Activated T-helper 2 cell treated with anti-CD3 and anti-CD28 coated beads, Interferon-gamma antibody, Interleukin-2, Interleukin-4, amounts not matched to agents 10 μg/mL and 5 μg/mL and 100 μg/mL, durations not matched to agents 14 hours and 24 hours and 36 hours (primary cell): ENCODE measurements around the gene C17orf113. TPM values are rescaled to one million over a fixed set of nuclear protein-coding genes. Genes with fewer than 3 reads are reported as not detected.

Source experiments
- DNase-seq: peaks from one replicate; pipeline ENCODE4 v3.0.0; 2021; ENCODE audit warnings: low spot score
- H3K27ac Mint-ChIP-seq: one replicate; pipeline ENCODE4 v1.8.0; 2021; ENCODE audit warnings: mixed read lengths
- H3K27me3 Mint-ChIP-seq: one replicate; pipeline ENCODE4 v1.8.0; 2021; ENCODE audit warnings: low read depth, mixed read lengths
- H3K36me3 Mint-ChIP-seq: one replicate; pipeline ENCODE4 v1.8.0; 2021; ENCODE audit warnings: low read depth, mixed read lengths
- H3K4me1 Mint-ChIP-seq: one replicate; pipeline ENCODE4 v1.8.0; 2021; ENCODE audit warnings: low read depth, mixed read lengths
- H3K4me3 Mint-ChIP-seq: one replicate; pipeline ENCODE4 v1.8.0; 2021; ENCODE audit warnings: low read depth, mild to moderate bottlenecking, moderate library complexity, mixed read lengths
- H3K9me3 Mint-ChIP-seq: one replicate; pipeline ENCODE4 v1.8.0; 2021; ENCODE audit warnings: mixed read lengths
- intact Hi-C: fragments of 100-400 bp; cut with micrococcal nuclease; formaldehyde crosslinking; loops from one replicate; pipeline ENCODE4 v1.15.1; 2023
- total RNA-seq: library from RNA; stranded (reverse); gene quantifications from 2 replicates; pipeline ENCODE4 v1.2.3, GENCODE V29; 2022

C17orf113 gene
- total RNA-seq, 1 donor from 2014 or later, result 0.21 TPM

DNA sequence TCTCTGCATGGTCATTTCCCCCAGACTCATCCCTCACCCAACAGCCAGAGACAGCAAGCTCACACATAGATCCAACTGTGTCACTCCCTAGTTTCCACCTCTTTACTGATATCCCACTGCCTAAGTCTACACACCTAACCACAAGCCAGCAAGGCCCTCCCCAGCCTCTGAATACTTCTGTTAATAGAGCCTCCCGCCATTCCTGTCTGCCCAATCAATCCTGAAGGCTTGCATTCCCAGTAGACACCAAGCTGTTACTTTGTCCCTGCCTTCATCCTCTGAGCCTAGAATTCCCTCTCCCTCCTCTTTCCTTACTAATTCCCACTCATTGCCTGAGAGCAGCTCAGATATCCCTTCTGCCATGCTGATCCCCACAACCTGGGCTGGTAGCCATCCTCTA is 4.7 kb downstream of the C17orf113 start:
- Mint-ChIP-seq H3K27me3 (peaks cover 22% of the 10 kb centered on the region), H3K9me3 (no peaks in the 10 kb centered on the region), H3K36me3 (no peaks in the 10 kb centered on the region), H3K4me1 (peaks cover under 1% of the 10 kb centered on the region), H3K27ac (no peak overlapping the region), H3K4me3 (no peak overlapping the region)
- DNase-seq, result no peak
- intact Hi-C loops, result no loop called here

DNA sequence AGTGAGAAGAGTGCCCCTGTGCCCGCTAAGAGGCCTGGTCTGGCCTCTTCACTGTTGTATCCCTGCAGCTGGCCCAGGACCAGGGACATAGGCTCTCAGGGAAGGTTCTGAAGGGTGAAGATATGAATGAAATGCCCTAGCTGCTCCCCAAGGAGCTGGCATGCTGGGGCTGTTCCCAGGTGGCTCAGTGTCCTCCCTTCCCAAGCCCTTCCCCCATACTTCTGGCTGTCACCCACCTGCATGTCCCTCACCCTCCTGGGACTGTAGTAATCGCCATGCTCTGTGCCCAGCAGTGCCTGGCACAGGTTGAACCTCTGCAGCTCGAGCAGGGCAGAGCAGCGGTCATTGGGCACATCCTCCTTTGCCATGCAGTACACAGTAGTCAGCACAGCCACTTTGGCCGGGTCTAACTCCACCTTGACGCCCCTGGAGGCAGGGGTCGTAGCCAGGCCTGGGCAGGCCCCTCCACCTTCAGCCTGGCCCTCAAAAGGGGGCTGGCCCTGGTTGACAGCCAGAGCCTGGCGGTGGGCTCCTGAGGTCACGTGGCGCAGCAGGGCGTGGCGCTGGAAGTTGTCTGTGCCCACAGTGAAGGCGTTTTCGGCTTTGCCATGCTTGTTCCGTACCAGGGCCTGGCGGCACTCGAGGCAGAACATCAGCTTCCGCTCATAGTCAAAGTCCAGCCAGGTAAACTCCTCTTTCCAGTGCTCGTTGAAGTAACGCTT is 7.6 kb downstream of the C17orf113 start:
- no peak for DNase-seq
- H3K27me3 Mint-ChIP-seq, result peaks cover 1% of the 10 kb centered on the region
- intact Hi-C loops, result no loop called here
- H3K36me3 Mint-ChIP-seq, result no peaks in the 10 kb centered on the region
- no peaks in the 10 kb centered on the region for H3K9me3 Mint-ChIP-seq
- no peak overlapping the region for H3K4me3 Mint-ChIP-seq
- no peak overlapping the region for H3K27ac Mint-ChIP-seq
- H3K4me1 Mint-ChIP-seq, result no peaks in the 10 kb centered on the region

DNA sequence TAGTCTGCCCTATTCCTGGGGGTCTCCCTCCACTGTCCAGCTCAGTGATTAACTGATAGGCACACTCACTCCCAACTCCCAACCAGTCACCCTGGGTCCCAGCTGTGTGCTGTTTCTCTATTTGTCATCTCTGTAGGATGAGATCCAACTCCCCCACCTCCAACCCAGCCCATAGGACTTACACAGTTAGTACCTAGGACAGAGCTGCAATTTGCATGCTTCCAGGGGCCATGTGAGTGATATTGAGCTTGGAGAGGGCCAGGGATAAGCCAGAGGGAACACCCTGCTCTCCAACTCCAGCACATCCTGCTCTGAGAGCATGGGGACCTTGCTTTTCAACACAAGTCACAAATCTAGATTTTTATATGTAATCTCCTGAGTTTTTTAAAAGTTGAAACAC is 8.8 kb downstream of the C17orf113 start:
- no peak for DNase-seq
- intact Hi-C loops, result no loop called here
- Mint-ChIP-seq H3K4me3 (no peak overlapping the region), H3K4me1 (no peaks in the 10 kb centered on the region), H3K27ac (no peak overlapping the region), H3K9me3 (no peaks in the 10 kb centered on the region), H3K36me3 (no peaks in the 10 kb centered on the region), H3K27me3 (peaks cover 1% of the 10 kb centered on the region)

DNA sequence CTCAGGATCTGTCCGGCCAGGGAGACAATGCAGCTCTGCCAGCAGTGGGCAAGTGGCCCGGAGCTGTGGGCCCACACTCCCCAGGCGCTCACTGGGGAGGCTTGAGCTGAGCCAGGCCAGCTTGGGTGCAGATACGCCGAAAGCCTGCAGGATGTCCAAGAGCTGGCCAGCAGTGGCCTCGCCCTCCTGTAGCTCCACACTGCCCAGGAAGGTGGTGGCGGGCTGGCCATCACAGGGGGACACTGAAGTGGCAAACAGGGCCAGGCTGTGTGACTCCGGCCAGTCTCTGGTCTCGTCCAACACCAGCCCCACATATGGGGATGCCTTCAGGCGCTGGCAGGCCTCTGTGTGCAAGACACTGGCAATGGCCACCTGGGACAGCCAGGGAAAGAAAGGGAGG is 9.6 kb downstream of the C17orf113 start:
- Mint-ChIP-seq H3K27me3 (peaks cover under 1% of the 10 kb centered on the region), H3K9me3 (no peaks in the 10 kb centered on the region), H3K4me1 (no peaks in the 10 kb centered on the region), H3K27ac (no peak overlapping the region), H3K4me3 (no peak overlapping the region), H3K36me3 (no peaks in the 10 kb centered on the region)
- intact Hi-C loops, result no loop called here
- DNase-seq, result no peak

DNA sequence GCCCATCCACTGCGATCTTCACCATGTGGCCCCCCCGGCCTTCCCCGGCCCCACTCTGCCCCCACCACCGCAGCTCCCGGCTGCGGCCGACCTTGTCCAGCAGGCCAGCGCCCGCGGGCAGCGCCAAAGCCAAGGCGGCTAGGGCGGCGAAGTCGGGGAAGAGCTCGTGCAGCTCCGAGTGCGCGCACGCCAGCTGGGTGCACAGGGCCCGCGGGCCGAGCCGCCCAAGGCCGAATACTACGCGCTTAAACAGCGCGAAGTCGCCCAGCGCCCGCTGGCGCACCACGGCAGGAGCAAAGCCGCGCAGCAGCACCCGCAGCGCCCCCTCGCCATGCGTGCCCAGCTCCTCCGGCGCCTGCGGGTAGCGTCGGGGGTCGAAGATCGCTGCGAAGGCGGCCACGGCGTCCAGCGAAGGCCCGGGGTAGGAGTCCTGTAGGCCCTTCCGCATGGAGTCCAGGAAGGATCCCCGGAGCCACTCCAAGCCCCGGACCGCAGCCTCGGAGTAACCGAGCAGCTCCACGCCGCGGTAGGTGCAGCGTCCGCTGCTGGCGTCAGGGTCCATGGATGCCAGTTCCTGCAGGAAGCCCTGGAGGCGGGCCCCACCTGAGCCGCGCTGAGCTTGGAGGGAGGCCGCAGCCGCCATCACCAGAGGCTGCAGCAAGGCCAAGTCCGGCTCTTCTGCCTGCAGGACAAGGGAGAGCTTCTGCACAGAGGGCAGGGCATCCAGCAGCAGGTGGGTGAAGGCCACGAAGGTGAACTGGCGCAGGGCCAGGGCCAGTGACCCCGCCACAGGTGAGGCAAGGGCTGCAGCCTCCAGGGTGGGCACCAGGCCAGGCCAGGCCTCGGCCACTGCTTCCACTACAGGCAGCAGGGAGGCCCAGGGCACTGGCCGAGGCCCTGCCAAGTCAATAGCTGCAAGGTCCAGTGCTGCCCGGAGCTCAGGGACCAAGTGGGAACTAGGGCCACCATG is 10.3 kb downstream of the C17orf113 start:
- no peak overlapping the region for H3K4me3 Mint-ChIP-seq
- intact Hi-C loops, result no loop called here
- no peak for DNase-seq
- no peaks in the 10 kb centered on the region for H3K4me1 Mint-ChIP-seq
- H3K36me3 Mint-ChIP-seq, result no peaks in the 10 kb centered on the region
- H3K27me3 Mint-ChIP-seq, result no peaks in the 10 kb centered on the region
- H3K27ac Mint-ChIP-seq, result no peak overlapping the region
- H3K9me3 Mint-ChIP-seq, result no peaks in the 10 kb centered on the region

DNA sequence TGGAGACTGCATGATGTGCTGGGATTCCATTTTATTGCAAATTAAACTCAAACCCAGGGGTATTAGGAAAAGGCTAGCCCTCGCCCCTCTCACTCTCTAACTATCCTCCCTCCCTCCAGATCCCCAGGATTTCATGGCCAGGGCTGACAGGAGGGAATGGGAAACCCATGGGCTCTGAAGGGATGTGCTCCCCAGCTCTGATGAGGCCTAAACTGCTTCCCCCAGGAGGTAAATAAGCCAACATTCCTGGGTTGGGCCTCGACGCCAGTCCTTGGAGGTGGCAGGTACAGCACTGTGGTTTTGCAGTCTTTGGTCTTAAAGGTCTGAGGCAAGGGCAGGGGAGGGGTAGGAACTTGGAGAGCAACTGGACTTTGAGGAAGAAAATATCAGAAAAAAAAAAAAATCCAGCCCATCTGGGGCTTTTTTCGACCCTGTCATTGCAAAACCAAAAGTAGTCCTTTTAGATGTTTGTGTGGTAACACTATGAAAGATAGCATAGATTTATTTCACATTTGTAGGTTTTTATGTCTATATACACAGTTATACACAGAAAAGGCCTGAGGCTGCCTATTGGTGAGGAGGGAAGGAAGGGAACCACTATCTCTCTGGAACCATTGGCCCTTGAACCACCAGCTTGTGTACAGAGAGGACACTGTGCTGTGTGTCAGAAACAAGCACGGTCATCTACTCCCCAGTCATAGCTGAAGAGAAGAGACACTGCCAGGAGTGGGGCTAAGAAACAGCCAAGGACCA is 12.0 kb downstream of the C17orf113 start:
- no peaks in the 10 kb centered on the region for H3K36me3 Mint-ChIP-seq
- H3K27ac Mint-ChIP-seq, result no peak overlapping the region
- H3K4me1 Mint-ChIP-seq, result peaks cover 6% of the 10 kb centered on the region
- no peak for DNase-seq
- peaks cover 3% of the 10 kb centered on the region for H3K27me3 Mint-ChIP-seq
- intact Hi-C loops, result no loop called here
- no peaks in the 10 kb centered on the region for H3K9me3 Mint-ChIP-seq
- H3K4me3 Mint-ChIP-seq, result no peak overlapping the region

DNA sequence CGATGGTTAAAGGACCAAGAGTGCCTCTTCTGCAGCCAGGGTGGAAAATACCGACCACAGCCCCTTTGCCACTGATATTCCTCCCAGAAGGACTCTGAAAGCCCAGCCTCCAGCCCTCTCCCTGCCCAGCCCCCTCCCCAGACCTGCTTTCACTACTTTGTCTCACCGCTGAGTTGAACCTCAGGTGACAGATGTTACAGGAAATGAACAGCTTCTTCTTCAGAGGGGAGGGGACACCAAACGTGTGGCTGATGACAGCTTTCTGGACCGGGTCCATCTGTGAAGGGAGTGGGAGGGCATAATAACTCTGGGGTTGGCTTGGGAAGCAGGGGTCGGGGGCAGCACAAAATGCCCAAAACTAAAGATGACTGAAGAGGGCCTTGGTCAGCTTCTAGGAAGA is 16.3 kb downstream of the C17orf113 start:
- no peak overlapping the region for H3K27ac Mint-ChIP-seq
- H3K36me3 Mint-ChIP-seq, result no peaks in the 10 kb centered on the region
- H3K4me3 Mint-ChIP-seq, result no peak overlapping the region
- no peak for DNase-seq
- intact Hi-C loops, result no loop called here
- H3K27me3 Mint-ChIP-seq, result peaks cover 3% of the 10 kb centered on the region
- H3K4me1 Mint-ChIP-seq, result peaks cover 6% of the 10 kb centered on the region
- no peaks in the 10 kb centered on the region for H3K9me3 Mint-ChIP-seq

DNA sequence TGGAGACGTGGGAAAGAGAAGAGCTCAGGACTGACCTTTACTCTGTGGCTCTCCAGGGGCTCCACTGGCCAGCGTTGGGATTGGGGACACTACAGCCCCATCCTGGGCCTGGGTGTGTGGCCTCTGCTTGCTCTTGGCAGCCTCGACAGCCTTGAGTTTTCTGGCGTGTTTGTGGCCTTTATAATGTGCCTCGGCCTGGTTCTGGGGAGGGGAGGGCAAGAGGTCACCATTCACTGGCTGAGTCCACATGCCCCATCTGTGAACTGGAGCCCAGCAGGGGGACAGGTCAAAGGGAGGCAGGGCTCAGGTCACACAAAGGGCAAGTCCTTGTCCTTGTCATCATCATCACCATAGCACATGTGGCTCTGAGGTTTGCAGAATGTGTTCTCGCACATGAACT is 18.8 kb downstream of the C17orf113 start:
- H3K4me1 Mint-ChIP-seq, result peaks cover 8% of the 10 kb centered on the region
- no peak overlapping the region for H3K27ac Mint-ChIP-seq
- intact Hi-C loops, result no loop called here
- H3K27me3 Mint-ChIP-seq, result peaks cover 3% of the 10 kb centered on the region
- H3K36me3 Mint-ChIP-seq, result no peaks in the 10 kb centered on the region
- H3K4me3 Mint-ChIP-seq, result no peak overlapping the region
- DNase-seq, result no peak
- H3K9me3 Mint-ChIP-seq, result no peaks in the 10 kb centered on the region

DNA sequence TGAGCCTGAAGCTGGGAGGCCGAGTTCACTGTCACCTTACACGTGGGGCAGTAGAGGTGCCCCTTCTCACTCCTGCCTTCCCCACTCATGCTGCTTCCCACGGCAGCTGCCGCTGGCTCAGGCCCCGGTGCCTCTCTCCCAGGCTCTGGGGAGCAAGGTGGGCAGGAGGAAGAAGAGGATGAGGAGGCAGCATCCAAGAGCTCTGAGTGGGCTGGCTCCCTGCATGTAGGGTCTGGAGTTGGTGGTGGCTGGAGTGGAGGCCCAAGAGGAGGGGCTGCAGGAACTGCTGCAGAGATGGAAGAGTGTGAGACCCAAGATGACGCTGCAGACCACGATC is 21.6 kb downstream of the C17orf113 start:
- DNase-seq, result no peak
- no peaks in the 10 kb centered on the region for H3K9me3 Mint-ChIP-seq
- no peaks in the 10 kb centered on the region for H3K27me3 Mint-ChIP-seq
- H3K4me3 Mint-ChIP-seq, result no peak overlapping the region
- H3K36me3 Mint-ChIP-seq, result peaks cover 12% of the 10 kb centered on the region
- no peak overlapping the region for H3K27ac Mint-ChIP-seq
- H3K4me1 Mint-ChIP-seq, result peaks cover 9% of the 10 kb centered on the region
- intact Hi-C loops, result no loop called here

DNA sequence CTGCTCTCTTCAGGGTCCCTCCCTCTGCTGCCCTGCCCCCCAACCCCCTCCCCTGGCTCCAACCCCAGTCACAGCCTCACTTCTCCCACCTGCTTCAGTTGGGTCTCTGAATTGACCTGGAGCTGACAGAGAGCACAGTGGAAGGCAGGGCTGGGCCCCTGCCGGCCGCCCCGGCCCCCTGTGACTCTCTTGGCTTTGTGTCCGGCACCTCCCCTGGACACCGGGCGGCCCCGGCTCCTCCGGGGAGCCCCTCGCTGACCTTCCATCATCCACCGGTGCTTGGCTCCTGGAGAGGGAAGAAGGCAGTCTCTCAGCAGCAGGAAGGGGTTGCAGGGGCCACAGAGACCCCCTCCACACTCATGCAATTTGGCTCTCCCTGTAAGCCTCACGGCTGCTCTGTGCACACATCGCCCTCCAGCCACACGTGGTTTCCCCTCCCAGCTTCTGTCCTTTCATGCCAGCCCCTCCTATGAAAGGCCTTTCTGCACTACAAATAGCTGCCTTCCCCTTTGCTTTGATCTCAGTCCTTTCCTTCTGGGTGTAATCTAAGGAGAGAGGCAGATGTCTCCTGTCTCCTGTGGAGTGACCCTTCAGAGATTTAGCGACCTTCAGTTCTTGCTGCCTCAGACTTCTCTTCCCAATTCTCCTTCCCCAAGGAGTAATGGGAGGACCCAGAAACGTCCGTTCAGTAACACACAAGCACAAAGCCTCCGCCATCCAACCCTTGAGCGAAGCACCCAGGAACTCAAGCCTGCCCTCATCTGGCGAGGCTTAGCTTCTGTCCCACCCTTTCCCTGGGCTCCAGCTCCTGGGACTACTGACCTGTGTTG is 22.2 kb downstream of the C17orf113 start:
- Mint-ChIP-seq H3K4me3 (no peak overlapping the region), H3K36me3 (peaks cover 16% of the 10 kb centered on the region), H3K27ac (no peak overlapping the region), H3K9me3 (no peaks in the 10 kb centered on the region), H3K4me1 (peaks cover 8% of the 10 kb centered on the region), H3K27me3 (no peaks in the 10 kb centered on the region)
- intact Hi-C loops, result no loop called here
- DNase-seq, result no peak

DNA sequence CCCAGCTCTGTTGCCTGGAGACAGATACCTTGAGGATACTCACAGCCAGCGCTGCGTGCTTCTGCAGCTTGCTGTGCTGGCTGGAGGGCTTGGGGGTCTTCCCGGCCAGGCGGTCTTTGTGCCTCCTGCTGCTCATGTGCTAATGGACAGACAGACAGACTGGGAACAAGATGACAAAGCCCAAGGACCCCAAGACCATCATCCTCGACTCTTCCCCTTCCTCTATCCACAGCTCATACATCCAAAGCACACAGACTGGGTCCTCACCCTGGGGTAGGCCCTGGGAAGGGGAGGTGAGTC is 22.9 kb downstream of the C17orf113 start:
- Mint-ChIP-seq H3K4me1 (peaks cover 8% of the 10 kb centered on the region), H3K27me3 (no peaks in the 10 kb centered on the region), H3K36me3 (peaks cover 19% of the 10 kb centered on the region), H3K27ac (no peak overlapping the region), H3K4me3 (no peak overlapping the region), H3K9me3 (no peaks in the 10 kb centered on the region)
- DNase-seq, result no peak
- intact Hi-C loops, result no loop called here

DNA sequence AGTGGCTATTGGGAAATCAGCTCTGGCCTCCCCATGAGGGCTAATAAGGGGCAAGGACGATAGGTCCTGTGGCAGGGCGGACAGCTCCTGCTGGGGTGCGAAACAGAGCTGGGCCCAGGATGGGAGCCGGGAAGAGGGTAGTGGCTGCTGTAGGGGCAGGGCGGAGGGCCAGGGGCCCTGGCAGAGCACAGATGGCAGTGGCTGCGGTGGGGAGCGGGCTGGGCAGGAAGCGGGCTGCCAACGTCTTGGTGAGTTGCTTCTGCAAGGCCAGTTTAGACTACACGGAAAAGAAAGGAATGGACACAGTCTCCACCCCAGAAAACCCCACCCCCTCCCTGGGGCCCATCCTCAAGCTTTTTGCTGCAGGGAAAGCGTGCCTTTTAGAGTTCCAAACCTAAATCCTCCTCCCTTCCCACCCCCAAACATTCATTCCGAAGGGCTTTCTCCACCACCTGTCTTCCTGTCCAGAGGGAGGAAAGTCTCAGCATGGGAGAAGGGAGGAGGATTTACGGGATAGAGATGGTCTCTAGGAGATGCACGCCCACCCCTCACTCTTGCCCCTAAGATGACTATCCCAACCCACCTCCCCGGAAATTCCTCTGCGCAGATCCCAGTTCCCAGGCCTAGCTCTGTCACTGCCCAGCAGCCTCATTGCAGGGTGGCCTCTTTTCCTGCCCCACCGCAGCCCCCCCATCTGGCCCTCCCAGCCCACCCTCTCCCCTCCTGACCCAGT is 23.4 kb downstream of the C17orf113 start:
- H3K4me3 Mint-ChIP-seq, result no peak overlapping the region
- peaks cover 24% of the 10 kb centered on the region for H3K36me3 Mint-ChIP-seq
- H3K4me1 Mint-ChIP-seq, result peaks cover 8% of the 10 kb centered on the region
- DNase-seq, result no peak
- intact Hi-C loops, result no loop called here
- H3K27me3 Mint-ChIP-seq, result no peaks in the 10 kb centered on the region
- no peak overlapping the region for H3K27ac Mint-ChIP-seq
- no peaks in the 10 kb centered on the region for H3K9me3 Mint-ChIP-seq
